ENCODE data around the gene VPS13D.
A peak's percentile ranks its signal among the peaks of the same experiment; 100 is the strongest.

VPS13D gene

DNA sequence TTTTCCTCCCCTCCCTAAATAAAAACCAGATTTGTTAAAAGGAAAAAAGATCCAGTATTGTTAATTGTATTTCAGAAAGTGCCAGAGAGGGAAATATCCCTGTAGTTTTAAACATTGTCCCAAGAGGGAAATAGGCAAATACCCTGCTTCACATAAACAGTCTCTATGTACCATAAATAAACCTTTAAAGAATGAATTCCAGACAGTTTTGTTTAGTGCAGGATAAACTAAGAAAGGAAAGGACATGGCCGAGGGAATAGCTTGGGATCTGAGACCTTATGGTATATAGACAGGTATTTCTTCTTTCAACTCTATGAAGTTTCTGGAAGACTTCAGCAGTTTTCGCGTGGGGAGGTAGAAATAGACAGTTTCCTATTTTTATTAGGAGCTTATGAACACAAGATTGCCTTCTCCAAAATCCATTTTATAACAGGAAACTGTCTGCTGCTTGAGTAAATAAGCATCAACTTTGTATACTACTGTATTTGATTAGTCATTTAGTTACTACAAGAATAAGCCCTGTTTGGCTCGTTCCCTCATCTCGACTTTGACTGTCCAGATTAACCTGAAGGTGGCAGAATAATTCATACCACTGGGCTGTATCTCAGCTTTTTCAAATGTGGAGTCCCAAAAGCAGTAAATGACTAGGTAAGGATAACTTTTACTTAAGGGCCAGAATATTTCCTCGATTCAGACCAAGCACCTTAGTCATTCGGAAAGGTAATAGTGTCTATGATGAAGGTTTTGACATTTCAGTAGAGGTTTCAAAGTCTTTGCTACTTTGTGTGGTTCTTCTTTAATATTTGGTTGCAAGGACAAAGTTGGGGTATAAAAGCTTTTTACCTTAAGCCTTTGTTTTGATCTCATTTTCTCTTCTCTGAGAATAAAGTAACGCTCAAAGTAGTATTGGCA, 177.5 kb downstream of the VPS13D start:
- Histone ChIP-seq H4K91ac (ENCODE audit: low read length) (no peak overlapping the region), H3K9ac (ENCODE audit: low read length) (peak overlapping the region; percentile 61), H2BK5ac (ENCODE audit: low read depth, low read length, poor library complexity, severe bottlenecking) (no peak overlapping the region), H3K4ac (ENCODE audit: low read depth in 1 of 2, low read length in 2 of 2) (no peak overlapping the region), H3K27me3 (ENCODE audit: control insufficient read depth in 1 of 2, insufficient read depth in 1 of 2, low read length in 2 of 2) (no peaks in the 10 kb centered on the region), H3K4me3 (ENCODE audit: insufficient read depth in 1 of 2, low read depth in 1 of 2, low read length in 2 of 2) (peak overlapping the region in 1 of 2 experiments; percentile 25), H3K14ac (ENCODE audit: low read length in 2 of 2) (no peak overlapping the region), H3K18ac (ENCODE audit: low read depth in 1 of 2, low read length in 2 of 2) (no peak overlapping the region), H3K23ac (ENCODE audit: low read length in 2 of 2) (no peak overlapping the region), H4K8ac (ENCODE audit: low read length) (no peak overlapping the region), H2BK12ac (ENCODE audit: low read length in 2 of 2) (no peak overlapping the region), H3K9me3 (ENCODE audit: control insufficient read depth, low read length) (no peaks in the 10 kb centered on the region), H3K79me1 (replicated peaks; ENCODE audit: low read length, poor library complexity, severe bottlenecking) (no peaks in the 10 kb centered on the region), H2BK15ac (ENCODE audit: low read depth, poor library complexity, severe bottlenecking) (no peak overlapping the region), H3K4me2 (ENCODE audit: low read length, poor library complexity, severe bottlenecking) (no peak overlapping the region), H3K36me3 (ENCODE audit: control insufficient read depth in 1 of 2, insufficient read depth in 2 of 2, low read depth in 1 of 2, low read length in 2 of 2) (peaks cover 9 to 48% of the 10 kb centered on the region in 2 experiments), H2AFZ (ENCODE audit: low read depth, low read length) (no peak overlapping the region), H2BK120ac (ENCODE audit: low read depth, low read length) (no peak overlapping the region), H3K27ac (ENCODE audit: low read length, poor library complexity, severe bottlenecking) (no peak overlapping the region), H2AK5ac (ENCODE audit: low read length, severe bottlenecking) (no peak overlapping the region), H3K4me1 (ENCODE audit: control insufficient read depth, insufficient read depth, low read depth, low read length) (peaks cover 1% of the 10 kb centered on the region)
- 72% methylated on average over 6 of the region's 8 CpGs for WGBS
- peak; percentile 47 for DNase-seq

DNA sequence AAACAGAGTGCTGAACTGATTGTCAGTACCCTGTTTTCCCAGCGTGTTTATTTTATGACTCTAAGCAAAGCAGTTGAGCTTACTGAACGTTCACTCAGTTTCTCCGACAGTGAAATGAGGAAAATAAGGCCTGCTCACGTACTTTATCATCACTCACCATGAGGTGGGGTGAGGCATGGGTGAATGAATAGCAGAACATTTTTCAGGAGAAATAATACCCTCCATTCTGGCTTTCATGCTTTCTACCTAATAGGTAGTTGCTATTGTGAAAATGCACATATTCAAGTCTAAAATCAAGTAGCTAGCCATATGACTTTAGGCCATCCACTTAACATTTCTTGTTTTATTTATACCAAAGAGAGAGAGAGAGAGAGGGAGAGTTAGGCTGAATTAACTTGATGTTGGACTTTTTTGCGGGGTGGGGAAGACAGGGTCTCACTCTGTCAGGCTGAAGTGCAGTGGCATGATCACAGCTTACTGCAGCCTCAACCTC, 178.2 kb downstream of the VPS13D start:
- Histone ChIP-seq H3K9me3 (ENCODE audit: control insufficient read depth, low read length) (no peaks in the 10 kb centered on the region), H4K91ac (ENCODE audit: low read length) (no peak overlapping the region), H3K18ac (ENCODE audit: low read depth in 1 of 2, low read length in 2 of 2) (no peak overlapping the region), H2AFZ (ENCODE audit: low read depth, low read length) (no peak overlapping the region), H3K27me3 (ENCODE audit: control insufficient read depth in 1 of 2, insufficient read depth in 1 of 2, low read length in 2 of 2) (no peaks in the 10 kb centered on the region), H2BK12ac (ENCODE audit: low read length in 2 of 2) (no peak overlapping the region), H4K8ac (ENCODE audit: low read length) (no peak overlapping the region), H3K9ac (ENCODE audit: low read length) (peak overlapping the region; percentile 21), H3K4ac (ENCODE audit: low read depth in 1 of 2, low read length in 2 of 2) (no peak overlapping the region), H3K4me1 (ENCODE audit: control insufficient read depth, insufficient read depth, low read depth, low read length) (peaks cover 1% of the 10 kb centered on the region), H3K23ac (ENCODE audit: low read length in 2 of 2) (no peak overlapping the region), H3K14ac (ENCODE audit: low read length in 2 of 2) (no peak overlapping the region), H2AK5ac (ENCODE audit: low read length, severe bottlenecking) (no peak overlapping the region), H2BK5ac (ENCODE audit: low read depth, low read length, poor library complexity, severe bottlenecking) (no peak overlapping the region), H3K36me3 (ENCODE audit: control insufficient read depth in 1 of 2, insufficient read depth in 2 of 2, low read depth in 1 of 2, low read length in 2 of 2) (peaks cover 9 to 50% of the 10 kb centered on the region in 2 experiments), H3K4me3 (ENCODE audit: insufficient read depth in 1 of 2, low read depth in 1 of 2, low read length in 2 of 2) (no peak overlapping the region), H2BK15ac (ENCODE audit: low read depth, poor library complexity, severe bottlenecking) (no peak overlapping the region), H3K79me1 (replicated peaks; ENCODE audit: low read length, poor library complexity, severe bottlenecking) (no peaks in the 10 kb centered on the region), H3K4me2 (ENCODE audit: low read length, poor library complexity, severe bottlenecking) (no peak overlapping the region), H3K27ac (ENCODE audit: low read length, poor library complexity, severe bottlenecking) (no peak overlapping the region), H2BK120ac (ENCODE audit: low read depth, low read length) (no peak overlapping the region)
- no peak for DNase-seq
- 91% methylated on average over 4 of the region's 5 CpGs for WGBS

DNA sequence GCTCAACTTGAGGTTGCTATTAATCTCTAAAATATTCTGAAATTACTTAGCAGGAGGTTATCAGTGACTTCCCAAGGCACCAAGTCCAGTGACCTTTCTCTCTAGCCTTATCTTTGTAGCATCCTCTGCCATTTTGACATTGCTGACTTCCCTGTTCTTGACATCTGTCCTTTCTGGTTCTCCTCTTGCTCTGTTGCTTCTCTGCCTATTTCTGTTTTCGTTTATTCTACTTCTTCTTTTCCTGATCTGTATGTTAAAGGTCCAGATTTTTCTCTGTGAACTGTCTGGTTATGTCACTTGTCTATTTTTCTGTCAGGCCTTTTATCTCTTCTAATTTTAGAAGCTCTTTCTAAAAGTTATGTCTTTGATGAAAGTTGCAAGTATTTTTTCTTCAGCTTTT, 178.8 kb downstream of the VPS13D start:
- H2BK12ac ChIP-seq (ENCODE audit: low read length in 2 of 2), result no peak overlapping the region
- H3K79me1 ChIP-seq (replicated peaks; ENCODE audit: low read length, poor library complexity, severe bottlenecking), result no peaks in the 10 kb centered on the region
- no peak overlapping the region for H2AK5ac ChIP-seq (ENCODE audit: low read length, severe bottlenecking)
- no peaks in the 10 kb centered on the region for H3K27me3 ChIP-seq (ENCODE audit: control insufficient read depth in 1 of 2, insufficient read depth in 1 of 2, low read length in 2 of 2)
- H2BK120ac ChIP-seq (ENCODE audit: low read depth, low read length), result no peak overlapping the region
- no peak overlapping the region for H3K18ac ChIP-seq (ENCODE audit: low read depth in 1 of 2, low read length in 2 of 2)
- no peak overlapping the region for H3K9ac ChIP-seq (ENCODE audit: low read length)
- no peak overlapping the region for H3K4me2 ChIP-seq (ENCODE audit: low read length, poor library complexity, severe bottlenecking)
- H3K36me3 ChIP-seq (ENCODE audit: control insufficient read depth in 1 of 2, insufficient read depth in 2 of 2, low read depth in 1 of 2, low read length in 2 of 2), result peaks cover 13 to 43% of the 10 kb centered on the region in 2 experiments
- no peaks in the 10 kb centered on the region for H3K9me3 ChIP-seq (ENCODE audit: control insufficient read depth, low read length)
- no peak overlapping the region for H3K4me3 ChIP-seq (ENCODE audit: insufficient read depth in 1 of 2, low read depth in 1 of 2, low read length in 2 of 2)
- peaks cover 1% of the 10 kb centered on the region for H3K4me1 ChIP-seq (ENCODE audit: control insufficient read depth, insufficient read depth, low read depth, low read length)
- no peak overlapping the region for H3K14ac ChIP-seq (ENCODE audit: low read length in 2 of 2)
- no peak overlapping the region for H2BK5ac ChIP-seq (ENCODE audit: low read depth, low read length, poor library complexity, severe bottlenecking)
- no peak overlapping the region for H2AFZ ChIP-seq (ENCODE audit: low read depth, low read length)
- no peak overlapping the region for H3K23ac ChIP-seq (ENCODE audit: low read length in 2 of 2)
- H4K8ac ChIP-seq (ENCODE audit: low read length), result no peak overlapping the region
- 100% methylated on average over 1 of the region's 1 CpG for WGBS
- H2BK15ac ChIP-seq (ENCODE audit: low read depth, poor library complexity, severe bottlenecking), result no peak overlapping the region
- no peak overlapping the region for H4K91ac ChIP-seq (ENCODE audit: low read length)
- no peak overlapping the region for H3K4ac ChIP-seq (ENCODE audit: low read depth in 1 of 2, low read length in 2 of 2)
- DNase-seq, result no peak
- no peak overlapping the region for H3K27ac ChIP-seq (ENCODE audit: low read length, poor library complexity, severe bottlenecking)

DNA sequence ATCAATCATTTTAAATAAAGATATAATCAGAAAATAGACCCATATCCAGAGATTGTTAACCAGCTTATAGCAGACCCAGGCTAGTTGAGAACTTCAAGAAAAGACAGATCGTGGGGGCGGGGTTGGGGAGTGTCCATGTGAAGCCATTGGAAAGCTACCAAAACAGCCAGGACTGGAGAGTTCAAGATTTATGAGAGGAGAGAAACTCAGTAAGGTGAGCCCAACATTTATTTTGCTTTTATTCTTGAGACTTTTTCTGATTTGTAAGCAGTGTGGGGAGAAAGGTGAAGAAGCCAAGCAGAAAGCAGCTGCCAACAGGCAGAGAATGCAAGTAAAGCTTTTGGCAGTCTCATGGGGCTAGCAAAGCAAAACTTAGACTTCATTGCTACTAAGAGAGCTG, 179.9 kb downstream of the VPS13D start:
- no peak overlapping the region for H3K14ac ChIP-seq (ENCODE audit: low read length in 2 of 2)
- WGBS, result 98% methylated on average over 2 of the region's 2 CpGs
- H3K36me3 ChIP-seq (ENCODE audit: control insufficient read depth in 1 of 2, insufficient read depth in 2 of 2, low read depth in 1 of 2, low read length in 2 of 2), result peaks cover 12 to 33% of the 10 kb centered on the region in 2 experiments
- H3K4me2 ChIP-seq (ENCODE audit: low read length, poor library complexity, severe bottlenecking), result no peak overlapping the region
- H3K4ac ChIP-seq (ENCODE audit: low read depth in 1 of 2, low read length in 2 of 2), result no peak overlapping the region
- no peak overlapping the region for H2BK5ac ChIP-seq (ENCODE audit: low read depth, low read length, poor library complexity, severe bottlenecking)
- no peak overlapping the region for H3K9ac ChIP-seq (ENCODE audit: low read length)
- H3K4me3 ChIP-seq (ENCODE audit: insufficient read depth in 1 of 2, low read depth in 1 of 2, low read length in 2 of 2), result no peak overlapping the region
- H2BK12ac ChIP-seq (ENCODE audit: low read length in 2 of 2), result no peak overlapping the region
- H2AFZ ChIP-seq (ENCODE audit: low read depth, low read length), result no peak overlapping the region
- H3K9me3 ChIP-seq (ENCODE audit: control insufficient read depth, low read length), result no peaks in the 10 kb centered on the region
- no peaks in the 10 kb centered on the region for H3K27me3 ChIP-seq (ENCODE audit: control insufficient read depth in 1 of 2, insufficient read depth in 1 of 2, low read length in 2 of 2)
- H4K8ac ChIP-seq (ENCODE audit: low read length), result no peak overlapping the region
- no peak overlapping the region for H2BK120ac ChIP-seq (ENCODE audit: low read depth, low read length)
- peaks cover 1% of the 10 kb centered on the region for H3K4me1 ChIP-seq (ENCODE audit: control insufficient read depth, insufficient read depth, low read depth, low read length)
- no peaks in the 10 kb centered on the region for H3K79me1 ChIP-seq (replicated peaks; ENCODE audit: low read length, poor library complexity, severe bottlenecking)
- H4K91ac ChIP-seq (ENCODE audit: low read length), result no peak overlapping the region
- H3K23ac ChIP-seq (ENCODE audit: low read length in 2 of 2), result no peak overlapping the region
- no peak overlapping the region for H2BK15ac ChIP-seq (ENCODE audit: low read depth, poor library complexity, severe bottlenecking)
- no peak overlapping the region for H3K27ac ChIP-seq (ENCODE audit: low read length, poor library complexity, severe bottlenecking)
- DNase-seq, result no peak
- no peak overlapping the region for H3K18ac ChIP-seq (ENCODE audit: low read depth in 1 of 2, low read length in 2 of 2)
- H2AK5ac ChIP-seq (ENCODE audit: low read length, severe bottlenecking), result no peak overlapping the region

All from mesenchymal stem cell (in vitro differentiated cells and primary cell).